PC-3 (cell line): Measurements from ENCODE around the gene MLXIPL. TPM values are rescaled to one million over a fixed set of nuclear protein-coding genes. Genes with fewer than 3 reads are reported as not detected.

Experiments
- ATAC-seq: fragments of 200-7000 bp; cut with Tn5 transposase; 2 replicates; pipeline ENCODE4 v1.9.1; 2020; ENCODE audit warnings: mild to moderate bottlenecking, moderate library complexity
- BruUV-seq: library from RNA; stranded (reverse); fragments of 400-500 nt; replicated peaks from 2 replicates; lab custom pipeline; 2021; lab: Mats Ljungman, UMichigan
- CTCF ChIA-PET: fragments of 300-600 bp; sonication (Branson Sonifier 250); formaldehyde crosslinking; loops from one replicate; lab custom pipeline; 2022; ENCODE audit warnings: antibody characterized with exemption; lab: Charles Lee
- POLR2A ChIA-PET: fragments of 300-600 bp; sonication (Branson Sonifier 250); formaldehyde crosslinking; loops from one replicate; lab custom pipeline; 2022; ENCODE audit warnings: antibody characterized with exemption; ENCODE audit not compliant: unreplicated experiment; lab: Charles Lee
- DNase-seq: peaks from one replicate; pipeline ENCODE4 v3.0.0-alpha.2; 2015
- H2AFZ ChIP-seq: fragments of 300-600 bp; sonication (generic); 2 replicates; pipeline ENCODE4 v1.6.0; 2016; ENCODE audit warnings: antibody characterized with exemption, low read length
- H3F3A ChIP-seq: fragments of 300-600 bp; sonication (generic); one replicate; pipeline ENCODE4 v1.6.0; 2017; ENCODE audit warnings: antibody characterized with exemption, low read length, control low read depth, mild to moderate bottlenecking; ENCODE audit not compliant: unreplicated experiment
- H3K27ac ChIP-seq: fragments of 300-600 bp; sonication (generic); 2 replicates; pipeline ENCODE4 v1.5.1; 2016; ENCODE audit warnings: mild to moderate bottlenecking, low read length
- H3K27me3 ChIP-seq: fragments of 300-600 bp; sonication (generic); 2 replicates; pipeline ENCODE4 v1.6.1; 2016; ENCODE audit warnings: low read length, mixed read lengths
- H3K36me3 ChIP-seq: fragments of 300-600 bp; sonication (generic); 2 replicates; pipeline ENCODE4 v1.6.1; 2016; ENCODE audit warnings: low read depth, mixed run types, low read length, mixed read lengths
- H3K4me1 ChIP-seq: fragments of 300-600 bp; sonication (generic); 2 replicates; pipeline ENCODE4 v1.5.1; 2016; ENCODE audit warnings: low read length; ENCODE audit not compliant: insufficient read depth
- H3K4me2 ChIP-seq: fragments of 300-600 bp; sonication (generic); 2 replicates; pipeline ENCODE4 v1.6.0; 2016; ENCODE audit warnings: low read length
- H3K4me3 ChIP-seq: fragments of 300-600 bp; sonication (generic); 2 replicates; pipeline ENCODE4 v1.5.1; 2016; ENCODE audit warnings: mild to moderate bottlenecking, low read length, mixed read lengths
- H3K79me2 ChIP-seq: fragments of 300-600 bp; sonication (generic); 2 replicates; pipeline ENCODE4 v1.6.1; 2017; ENCODE audit warnings: low read length, mixed read lengths
- H3K9ac ChIP-seq: fragments of 300-600 bp; sonication (generic); 2 replicates; pipeline ENCODE4 v1.6.0; 2016; ENCODE audit warnings: mild to moderate bottlenecking, low read length
- H3K9me2 ChIP-seq: fragments of 300-600 bp; sonication (generic); replicated peaks from 2 replicates; pipeline ENCODE4 v1.6.1; 2016; ENCODE audit warnings: mixed run types, low read length, mixed read lengths
- H3K9me3 ChIP-seq: fragments of 300-600 bp; sonication (generic); 2 replicates; pipeline ENCODE4 v1.6.1; 2016; ENCODE audit warnings: low read length, mixed read lengths
- H4K20me1 ChIP-seq: fragments of 300-600 bp; sonication (generic); 2 replicates; pipeline ENCODE4 v1.6.1; 2016; ENCODE audit warnings: low read length, mixed read lengths
- EZH2 ChIP-seq: fragments of 300-600 bp; sonication (generic); IDR thresholded peaks from one replicate; pipeline ENCODE4 v1.6.1; 2017; ENCODE audit warnings: antibody characterized with exemption, mild to moderate bottlenecking, low read length; ENCODE audit not compliant: unreplicated experiment
- EZH2phosphoT487 ChIP-seq: fragments of 300-600 bp; sonication (generic); IDR thresholded peaks from 2 replicates; pipeline ENCODE4 v1.6.1; 2018; ENCODE audit warnings: mild to moderate bottlenecking, antibody characterized with exemption, low read length, borderline replicate concordance
- intact Hi-C: fragments of 100-400 bp; cut with micrococcal nuclease; formaldehyde crosslinking; loops from 2 replicates; pipeline ENCODE4 v1.9.0; 2023
- total RNA-seq: library from RNA; depleted of rRNA; stranded (reverse); fragments of >200 nt; gene quantifications from 2 replicates; pipeline ENCODE4 v1.2.3, GENCODE V29; 2014
- TF ChIP-seq, protein P1 (sequence below): fragments of 300-600 bp; sonication (generic); conservative IDR thresholded peaks from 2 replicates; pipeline ENCODE4 v1.5.1; 2017; ENCODE audit warnings: antibody characterized with exemption, low read depth, mild to moderate bottlenecking, low read length

The MLXIPL gene
- total RNA-seq, 1 experiment from 2014 or later = 4.7 TPM

GRCh38 chr7:73602721-73603651 is 21.3 kb downstream of the MLXIPL start:
- DNase-seq (no peak), ATAC-seq (peak; percentile 46)
- TF ChIP-seq, protein P1, sequence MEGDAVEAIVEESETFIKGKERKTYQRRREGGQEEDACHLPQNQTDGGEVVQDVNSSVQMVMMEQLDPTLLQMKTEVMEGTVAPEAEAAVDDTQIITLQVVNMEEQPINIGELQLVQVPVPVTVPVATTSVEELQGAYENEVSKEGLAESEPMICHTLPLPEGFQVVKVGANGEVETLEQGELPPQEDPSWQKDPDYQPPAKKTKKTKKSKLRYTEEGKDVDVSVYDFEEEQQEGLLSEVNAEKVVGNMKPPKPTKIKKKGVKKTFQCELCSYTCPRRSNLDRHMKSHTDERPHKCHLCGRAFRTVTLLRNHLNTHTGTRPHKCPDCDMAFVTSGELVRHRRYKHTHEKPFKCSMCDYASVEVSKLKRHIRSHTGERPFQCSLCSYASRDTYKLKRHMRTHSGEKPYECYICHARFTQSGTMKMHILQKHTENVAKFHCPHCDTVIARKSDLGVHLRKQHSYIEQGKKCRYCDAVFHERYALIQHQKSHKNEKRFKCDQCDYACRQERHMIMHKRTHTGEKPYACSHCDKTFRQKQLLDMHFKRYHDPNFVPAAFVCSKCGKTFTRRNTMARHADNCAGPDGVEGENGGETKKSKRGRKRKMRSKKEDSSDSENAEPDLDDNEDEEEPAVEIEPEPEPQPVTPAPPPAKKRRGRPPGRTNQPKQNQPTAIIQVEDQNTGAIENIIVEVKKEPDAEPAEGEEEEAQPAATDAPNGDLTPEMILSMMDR = no peak
- TF ChIP-seq EZH2 = no peak
- TF ChIP-seq EZH2phosphoT487 = no peak
- ChIA-PET POLR2A (interaction anchor here (0.6 kb wide), 1 partner anchor 86 kb away, joined by 3 read pairs; no protein-coding TSS in a partner anchor), CTCF (no interaction called here)
- H3K4me3 ChIP-seq = no peak overlapping the region
- H3K79me2 ChIP-seq = no peaks in the 10 kb centered on the region
- BruUV-seq = no TSS peak
- no peaks in the 10 kb centered on the region for H3K4me1 ChIP-seq
- no peak overlapping the region for H2AFZ ChIP-seq
- no peak overlapping the region for H3K27ac ChIP-seq
- H3K9me2 ChIP-seq = no peaks in the 10 kb centered on the region
- H3K9ac ChIP-seq = no peak overlapping the region
- no peak overlapping the region for H3K4me2 ChIP-seq
- H3K9me3 ChIP-seq = no peaks in the 10 kb centered on the region
- no peaks in the 10 kb centered on the region for H3K36me3 ChIP-seq
- H3F3A ChIP-seq = no peaks in the 10 kb centered on the region
- H3K27me3 ChIP-seq = no peaks in the 10 kb centered on the region
- H4K20me1 ChIP-seq = no peaks in the 10 kb centered on the region
- intact Hi-C loops = no loop called here

DNA sequence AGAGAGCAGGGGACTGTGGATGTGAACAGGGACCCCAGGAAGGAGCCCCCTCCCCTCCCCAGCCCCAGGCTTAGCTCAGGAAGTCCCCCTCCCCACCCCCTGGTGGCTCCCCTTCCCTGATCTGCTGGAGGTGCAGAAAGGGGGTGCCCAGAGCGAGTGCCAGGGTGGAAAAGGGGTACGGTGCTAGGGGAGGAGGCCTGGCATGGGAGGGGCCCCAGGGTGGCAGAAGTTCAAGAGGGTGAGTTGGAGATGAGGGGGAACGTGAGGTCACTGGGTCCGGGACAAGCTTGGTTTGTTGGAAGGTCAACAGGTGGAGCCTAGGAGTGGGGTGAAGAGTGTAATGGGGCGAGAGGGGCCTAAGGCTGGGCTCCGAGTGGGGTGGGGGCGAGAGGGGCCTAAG is 24.4 kb downstream of the MLXIPL start:
- BruUV-seq = no TSS peak
- no peak for ATAC-seq
- H3K9me3 ChIP-seq = no peaks in the 10 kb centered on the region

More for the DNA sequence above, 24.4 kb downstream of the MLXIPL start:
- H3K4me2 ChIP-seq = no peak overlapping the region
- POLR2A ChIA-PET = no interaction called here
- H3K9ac ChIP-seq = no peak overlapping the region
- intact Hi-C loops = no loop called here
- H3K36me3 ChIP-seq = no peaks in the 10 kb centered on the region
- TF ChIP-seq, protein P1 = no peak
- TF ChIP-seq EZH2phosphoT487 (no peak), EZH2 (no peak)
- no peak for DNase-seq
- no peaks in the 10 kb centered on the region for H4K20me1 ChIP-seq
- no peaks in the 10 kb centered on the region for H3K4me1 ChIP-seq
- H3F3A ChIP-seq = no peaks in the 10 kb centered on the region
- H3K4me3 ChIP-seq = no peak overlapping the region
- H3K27ac ChIP-seq = no peak overlapping the region
- no peaks in the 10 kb centered on the region for H3K9me2 ChIP-seq
- H3K27me3 ChIP-seq = no peaks in the 10 kb centered on the region
- H2AFZ ChIP-seq = no peak overlapping the region
- H3K79me2 ChIP-seq = no peaks in the 10 kb centered on the region
- CTCF ChIA-PET = no interaction called here
